K562 (cell line): ENCODE results near the gene SORCS1.

Experiments used
- CTCF ChIP-seq, 3 experiments: IDR thresholded peaks in 2 of 3; conservative IDR thresholded peaks in 1 of 3; 2 replicates each; pipeline ENCODE4 v1.5.1; 2011 to 2012; ENCODE audit warnings: low read length in 3 of 3, mild to moderate bottlenecking in 3 of 3, control low read depth in 2 of 3, improper control_type of control experiment in 1 of 3, inconsistent platforms in 1 of 3, low read depth in 1 of 3, mixed read lengths in 1 of 3, moderate library complexity in 1 of 3; ENCODE audit not compliant: insufficient read depth in 2 of 3
- EZH2 ChIP-seq: IDR thresholded peaks from 2 replicates; pipeline ENCODE4 v1.6.1; 2012; ENCODE audit warnings: low read depth, mild to moderate bottlenecking, inconsistent platforms, low read length, borderline replicate concordance
- FOXP4 ChIP-seq: sonication (generic); formaldehyde crosslinking; IDR thresholded peaks from 2 replicates; pipeline ENCODE4 v1.8.0; 2022; ENCODE audit warnings: mild to moderate bottlenecking, missing genetic modification reagents, borderline replicate concordance
- GTF2E2 ChIP-seq: fragments of 200-800 bp; sonication (Bioruptor generic); IDR thresholded peaks from 2 replicates; pipeline ENCODE4 v1.6.1; 2016; ENCODE audit warnings: missing genetic modification characterization, missing compliant biosample characterization
- MTA2 ChIP-seq: fragments of 450-650 bp; IDR thresholded peaks from 2 replicates; pipeline ENCODE4 v1.6.1; 2016; ENCODE audit warnings: low read depth
- PHB ChIP-seq: fragments of 250-450 bp; sonication (Bioruptor Pico); IDR thresholded peaks from 2 replicates; pipeline ENCODE4 v1.5.0; 2021
- RAD51 ChIP-seq: fragments of 450-650 bp; IDR thresholded peaks from 2 replicates; pipeline ENCODE4 v1.7.1; 2016; ENCODE audit warnings: low read depth, mild to moderate bottlenecking, borderline replicate concordance
- TBL1XR1 ChIP-seq, 2 experiments: IDR thresholded peaks; 2 replicates each; pipeline ENCODE4 v1.6.1; 2012; ENCODE audit warnings: improper control_type of control experiment in 2 of 2, low read length in 2 of 2, mild to moderate bottlenecking in 1 of 2
- THAP7 ChIP-seq: fragments of 250-450 bp; sonication (Bioruptor Pico); IDR thresholded peaks from 2 replicates; pipeline ENCODE4 v1.5.0; 2021
- ZFP36 ChIP-seq: fragments of 150-350 bp; IDR thresholded peaks from 2 replicates; pipeline ENCODE4 v1.6.1; 2018; ENCODE audit warnings: low read length, low read depth; ENCODE audit not compliant: partially characterized antibody
- ZNF124 ChIP-seq: sonication (generic); formaldehyde crosslinking; IDR thresholded peaks from 2 replicates; pipeline ENCODE4 v1.8.1; 2022; ENCODE audit warnings: missing genetic modification reagents
- TF ChIP-seq, protein P1 (sequence below): fragments of 150-350 bp; conservative IDR thresholded peaks from 2 replicates; pipeline ENCODE4 v1.6.1; 2014; ENCODE audit warnings: low read length

DNA sequence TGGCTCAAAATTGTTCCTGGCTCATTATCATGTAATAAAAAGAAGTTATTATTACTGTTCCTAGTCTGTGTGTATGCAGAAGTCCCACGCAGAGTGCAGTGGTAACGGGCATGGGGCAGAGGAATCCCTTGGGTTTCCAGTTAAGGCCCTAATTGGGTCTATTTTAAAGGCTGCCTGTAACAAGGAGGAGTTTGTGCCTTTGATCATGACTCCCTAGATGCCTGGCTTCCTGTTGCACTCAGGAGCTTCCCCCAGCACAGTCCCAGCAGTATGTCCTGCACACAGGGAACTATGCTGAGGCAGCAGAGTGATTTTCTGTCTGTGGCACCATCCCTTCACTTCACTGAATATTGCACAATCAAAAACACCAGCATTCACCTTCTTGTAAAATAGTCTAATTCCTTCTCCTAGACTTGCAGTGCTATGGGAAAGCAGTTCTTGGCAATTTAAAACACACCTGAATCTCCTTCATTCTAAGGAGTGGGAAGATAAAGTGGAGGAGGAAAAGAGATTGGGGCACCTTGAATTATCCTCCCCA lies 22.9 kb downstream of the SORCS1 start:
- TF ChIP-seq GTF2E2 (no peak), PHB (CRISPR knock-in tag) (no peak), ZNF124 (CRISPR knock-in tag) (no peak), FOXP4 (CRISPR knock-in tag) (no peak), TBL1XR1 (IDR thresholded peaks at IDR 0.05; ENCODE audit: low read length in 2 of 2) (no peak), THAP7 (CRISPR knock-in tag) (no peak), ZFP36 (no peak), MTA2 (no peak), EZH2 (no peak), RAD51 (no peak), CTCF (IDR thresholded peaks at IDR 0.05 in 2 of 3, conservative IDR thresholded peaks at IDR 0.05 in 1 of 3; ENCODE audit: insufficient read depth in 2 of 3, low read depth in 1 of 3, low read length in 3 of 3) (no peak)
- TF ChIP-seq, protein P1, sequence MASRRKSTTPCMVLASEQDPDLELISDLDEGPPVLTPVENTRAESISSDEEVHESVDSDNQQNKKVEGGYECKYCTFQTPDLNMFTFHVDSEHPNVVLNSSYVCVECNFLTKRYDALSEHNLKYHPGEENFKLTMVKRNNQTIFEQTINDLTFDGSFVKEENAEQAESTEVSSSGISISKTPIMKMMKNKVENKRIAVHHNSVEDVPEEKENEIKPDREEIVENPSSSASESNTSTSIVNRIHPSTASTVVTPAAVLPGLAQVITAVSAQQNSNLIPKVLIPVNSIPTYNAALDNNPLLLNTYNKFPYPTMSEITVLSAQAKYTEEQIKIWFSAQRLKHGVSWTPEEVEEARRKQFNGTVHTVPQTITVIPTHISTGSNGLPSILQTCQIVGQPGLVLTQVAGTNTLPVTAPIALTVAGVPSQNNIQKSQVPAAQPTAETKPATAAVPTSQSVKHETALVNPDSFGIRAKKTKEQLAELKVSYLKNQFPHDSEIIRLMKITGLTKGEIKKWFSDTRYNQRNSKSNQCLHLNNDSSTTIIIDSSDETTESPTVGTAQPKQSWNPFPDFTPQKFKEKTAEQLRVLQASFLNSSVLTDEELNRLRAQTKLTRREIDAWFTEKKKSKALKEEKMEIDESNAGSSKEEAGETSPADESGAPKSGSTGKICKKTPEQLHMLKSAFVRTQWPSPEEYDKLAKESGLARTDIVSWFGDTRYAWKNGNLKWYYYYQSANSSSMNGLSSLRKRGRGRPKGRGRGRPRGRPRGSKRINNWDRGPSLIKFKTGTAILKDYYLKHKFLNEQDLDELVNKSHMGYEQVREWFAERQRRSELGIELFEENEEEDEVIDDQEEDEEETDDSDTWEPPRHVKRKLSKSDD = no peak
